Gastroesophageal sphincter (tissue), 3 donors: ENCODE measurements around the gene EPHB6.

Experiments used
- CTCF ChIP-seq, 4 experiments: fragments of 200-600 bp in 2 of 4; fragments of 450-650 bp in 2 of 4; sonication (generic) in 1 of 4; IDR thresholded peaks; one replicate each; pipeline ENCODE4 v1.5.1; 2017 to 2019; ENCODE audit warnings: antibody characterized with exemption in 4 of 4, mild to moderate bottlenecking in 2 of 4, moderate library complexity in 2 of 4
- EP300 ChIP-seq: sonication (generic); formaldehyde crosslinking; IDR thresholded peaks from one replicate; pipeline ENCODE4 v1.6.1; 2017; ENCODE audit warnings: antibody characterized with exemption, mild to moderate bottlenecking
- POLR2AphosphoS5 ChIP-seq: sonication (generic); formaldehyde crosslinking; IDR thresholded peaks from one replicate; pipeline ENCODE4 v1.6.1; 2017; ENCODE audit warnings: antibody characterized with exemption

GRCh38 chr7:142897691-142898090 lies 42.8 kb downstream of the EPHB6 start:
- TF ChIP-seq CTCF (IDR thresholded peaks at IDR 0.05) (no peak), EP300 (no peak), POLR2AphosphoS5 (no peak)
